Left lung (tissue), 10 donors: Measurements from ENCODE around the gene CREB3. TPM values are rescaled to one million over a fixed set of nuclear protein-coding genes. Genes with fewer than 3 reads are reported as not detected.

Source experiments
- ATAC-seq: fragments of 200-7000 bp; cut with Tn5 transposase; one replicate; pipeline ENCODE4 v1.9.1; 2020; ENCODE audit warnings: moderate library complexity
- DNase-seq, 4 donors: peaks; one replicate each; pipeline ENCODE4 v3.0.0-alpha.2; 2013 to 2020
- H3K27ac ChIP-seq, 2 donors: fragments of 200-600 bp; sonication (generic) in 1 of 2; one replicate each; pipeline versions ENCODE4 v1.5.0 to v1.8.0; 2020 to 2021
- H3K27me3 ChIP-seq, 2 donors: fragments of 200-600 bp; sonication (generic) in 1 of 2; one replicate each; pipeline versions ENCODE4 v1.5.0 to v1.8.0; 2020 to 2021
- H3K36me3 ChIP-seq, 2 donors: fragments of 200-600 bp; sonication (generic) in 1 of 2; one replicate each; pipeline versions ENCODE4 v1.5.0 to v1.8.0; 2020 to 2021
- H3K4me1 ChIP-seq, 2 donors: fragments of 200-600 bp; one replicate each; pipeline ENCODE4 v1.8.0; 2021
- H3K4me3 ChIP-seq, 2 donors: fragments of 200-600 bp; sonication (generic) in 1 of 2; one replicate each; pipeline versions ENCODE4 v1.5.0 to v1.8.0; 2020 to 2021; ENCODE audit warnings: mild to moderate bottlenecking in 1 of 2
- H3K9me3 ChIP-seq, 2 donors: fragments of 200-600 bp; sonication (generic) in 1 of 2; one replicate each; pipeline versions ENCODE4 v1.5.0 to v1.8.0; 2020 to 2021
- intact Hi-C, 2 donors: fragments of 100-400 bp; cut with DNase I; formaldehyde crosslinking; loops; one replicate each; pipeline versions ENCODE4 v1.11.2 to v1.14.2; 2022
- polyA plus RNA-seq, 6 donors: library from polyadenylated mRNA; unstranded; fragments of 120-200 nt; gene quantifications; one replicate each; pipeline ENCODE4 v1.2.1, GENCODE V29; 2013; ENCODE audit not compliant: insufficient read length in 6 of 6
- total RNA-seq, 2 donors: library from RNA; stranded (reverse); fragmentation: NEBNext Ultra II Directional; extraction: Animal tissue kit (Norgen Biotek cat#: 25700); gene quantifications; one replicate each; pipeline ENCODE4 v1.2.1, GENCODE V29; 2021
- TF ChIP-seq, protein P1 (sequence below), 2 donors: fragments of 200-600 bp; sonication (generic) in 1 of 2; IDR thresholded peaks; one replicate each; pipeline versions ENCODE4 v1.5.0 to v1.8.0; 2021; ENCODE audit warnings: antibody characterized with exemption in 2 of 2
- donor health status: DM: no; HTN: yes; CAD: no.
- donor health status: DM: no; HTN: no; CAD: no.

CREB3 gene
- total and polyA plus RNA-seq, 8 donors: 31.2 to 42.4 (median 39.8) TPM

DNA sequence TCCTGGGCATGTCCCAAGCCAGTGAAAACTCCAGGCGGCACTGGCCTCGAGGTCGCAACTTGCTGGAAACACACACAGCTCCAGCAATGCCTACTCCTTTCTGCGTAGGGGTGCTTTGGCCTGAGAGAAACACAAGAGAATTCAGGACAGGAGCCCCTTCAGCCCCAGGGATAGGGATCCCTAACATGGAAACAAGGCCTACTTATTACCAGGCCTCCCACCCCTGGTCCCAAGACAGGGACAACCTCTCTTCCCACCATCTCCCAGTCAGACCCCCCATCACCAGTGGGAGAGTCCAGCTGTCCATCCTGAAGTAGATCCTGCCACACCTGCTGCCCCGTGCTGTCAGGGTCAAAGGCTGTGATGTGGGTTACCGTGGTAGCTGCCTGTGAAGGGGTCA lies 7.8 kb downstream of the CREB3 start:
- no peak for DNase-seq
- Histone ChIP-seq H3K4me1 (peaks cover 5 to 35% of the 10 kb centered on the region in 2 donors), H3K9me3 (no peaks in the 10 kb centered on the region), H3K36me3 (peaks cover 6 to 97% of the 10 kb centered on the region in 2 donors), H3K4me3 (no peak overlapping the region), H3K27ac (no peak overlapping the region), H3K27me3 (no peaks in the 10 kb centered on the region)
- ATAC-seq: no peak
- intact Hi-C loops: no loop called here
- TF ChIP-seq, protein P1, sequence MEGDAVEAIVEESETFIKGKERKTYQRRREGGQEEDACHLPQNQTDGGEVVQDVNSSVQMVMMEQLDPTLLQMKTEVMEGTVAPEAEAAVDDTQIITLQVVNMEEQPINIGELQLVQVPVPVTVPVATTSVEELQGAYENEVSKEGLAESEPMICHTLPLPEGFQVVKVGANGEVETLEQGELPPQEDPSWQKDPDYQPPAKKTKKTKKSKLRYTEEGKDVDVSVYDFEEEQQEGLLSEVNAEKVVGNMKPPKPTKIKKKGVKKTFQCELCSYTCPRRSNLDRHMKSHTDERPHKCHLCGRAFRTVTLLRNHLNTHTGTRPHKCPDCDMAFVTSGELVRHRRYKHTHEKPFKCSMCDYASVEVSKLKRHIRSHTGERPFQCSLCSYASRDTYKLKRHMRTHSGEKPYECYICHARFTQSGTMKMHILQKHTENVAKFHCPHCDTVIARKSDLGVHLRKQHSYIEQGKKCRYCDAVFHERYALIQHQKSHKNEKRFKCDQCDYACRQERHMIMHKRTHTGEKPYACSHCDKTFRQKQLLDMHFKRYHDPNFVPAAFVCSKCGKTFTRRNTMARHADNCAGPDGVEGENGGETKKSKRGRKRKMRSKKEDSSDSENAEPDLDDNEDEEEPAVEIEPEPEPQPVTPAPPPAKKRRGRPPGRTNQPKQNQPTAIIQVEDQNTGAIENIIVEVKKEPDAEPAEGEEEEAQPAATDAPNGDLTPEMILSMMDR (IDR thresholded peaks at IDR 0.05): no peak

GRCh38 chr9:35741740-35742139 lies 9.3 kb downstream of the CREB3 start:
- no peak for ATAC-seq
- DNase-seq: no peak
- Histone ChIP-seq H3K9me3 (no peaks in the 10 kb centered on the region), H3K27me3 (no peaks in the 10 kb centered on the region), H3K4me1 (peaks cover 16 to 38% of the 10 kb centered on the region in 2 donors), H3K27ac (no peak overlapping the region), H3K36me3 (peaks cover 6 to 82% of the 10 kb centered on the region in 2 donors), H3K4me3 (no peak overlapping the region)
- intact Hi-C loops: no loop called here
- TF ChIP-seq, protein P1 (IDR thresholded peaks at IDR 0.05): no peak

GRCh38 chr9:35743452-35743851 lies 11.0 kb downstream of the CREB3 start:
- intact Hi-C loops: no loop called here
- no peak overlapping the region for H3K4me3 ChIP-seq
- peaks cover 6 to 65% of the 10 kb centered on the region in 2 donors for H3K36me3 ChIP-seq
- no peaks in the 10 kb centered on the region for H3K9me3 ChIP-seq
- ATAC-seq: no peak
- peaks cover 21 to 53% of the 10 kb centered on the region in 2 donors for H3K4me1 ChIP-seq
- no peaks in the 10 kb centered on the region for H3K27me3 ChIP-seq
- DNase-seq: no peak
- TF ChIP-seq, protein P1 (IDR thresholded peaks at IDR 0.05): no peak
- no peak overlapping the region for H3K27ac ChIP-seq

DNA sequence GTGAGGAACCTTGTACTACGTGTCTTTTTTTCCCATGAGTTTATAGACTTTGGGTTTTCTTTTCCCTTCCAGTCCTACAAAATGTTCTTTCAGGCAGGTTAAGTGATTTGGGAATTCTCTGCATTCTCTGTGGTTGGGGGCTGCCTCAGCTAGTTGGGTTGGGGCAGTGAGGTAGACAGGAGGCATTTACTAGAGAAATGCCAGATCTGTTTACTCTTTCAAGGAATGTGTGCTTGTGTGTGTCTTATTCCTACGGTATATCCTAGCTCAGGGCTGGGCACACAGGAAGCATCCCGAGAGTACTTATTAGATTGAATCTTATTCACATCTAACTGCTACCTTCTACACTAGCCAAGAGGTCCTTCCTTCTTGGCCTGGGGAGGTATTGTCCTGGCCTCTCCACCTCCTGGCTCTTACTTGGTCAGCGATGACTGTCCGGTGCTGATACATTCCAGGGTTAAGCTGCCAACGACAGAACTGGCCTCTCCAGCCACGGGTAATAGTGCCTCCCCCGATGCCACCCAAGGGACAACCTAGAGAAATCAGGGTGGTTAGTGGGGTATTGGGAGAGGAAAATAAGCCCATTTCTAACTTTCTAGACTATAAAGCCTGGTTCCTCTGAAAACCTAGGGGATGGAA lies 11.5 kb downstream of the CREB3 start:
- TF ChIP-seq, protein P1 (IDR thresholded peaks at IDR 0.05): no peak
- no peak for ATAC-seq
- no peak overlapping the region for H3K4me3 ChIP-seq
- no peaks in the 10 kb centered on the region for H3K9me3 ChIP-seq
- H3K4me1 ChIP-seq: peaks cover 21 to 53% of the 10 kb centered on the region in 2 donors
- H3K27me3 ChIP-seq: no peaks in the 10 kb centered on the region
- intact Hi-C loops: no loop called here
- peaks cover 6 to 59% of the 10 kb centered on the region in 2 donors for H3K36me3 ChIP-seq
- H3K27ac ChIP-seq: no peak overlapping the region
- no peak for DNase-seq

DNA sequence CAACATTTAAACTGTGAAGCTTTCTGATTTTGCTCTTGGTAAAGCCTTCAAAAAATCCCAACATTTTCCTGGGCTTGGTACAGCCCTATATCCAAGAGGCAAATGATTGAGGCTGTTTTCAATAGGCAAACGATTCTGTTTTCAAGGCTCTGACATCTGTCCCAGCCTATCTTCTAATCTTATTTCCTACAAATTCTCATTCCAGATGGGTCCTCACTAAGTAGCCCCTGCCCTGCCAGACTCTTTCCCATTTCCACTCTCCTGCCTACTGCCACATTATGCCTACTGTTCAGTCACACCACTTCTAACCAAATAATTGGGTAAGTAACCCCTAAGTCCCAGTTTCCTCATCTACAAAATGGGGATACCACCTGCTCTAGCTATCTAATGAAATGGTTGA lies 13.1 kb downstream of the CREB3 start:
- TF ChIP-seq, protein P1 (IDR thresholded peaks at IDR 0.05): no peak
- Histone ChIP-seq H3K36me3 (peaks cover 6 to 44% of the 10 kb centered on the region in 2 donors), H3K4me1 (peaks cover 28 to 64% of the 10 kb centered on the region in 2 donors), H3K27me3 (no peaks in the 10 kb centered on the region), H3K4me3 (peak overlapping the region in 1 of 2 donors; percentile 93), H3K9me3 (no peaks in the 10 kb centered on the region), H3K27ac (no peak overlapping the region)
- DNase-seq (no peak), ATAC-seq (no peak)
- intact Hi-C loops: no loop called here
